ENCODE results near the gene NDST1. TPM values are rescaled to one million over a fixed set of nuclear protein-coding genes. Genes with fewer than 3 reads are reported as not detected.

NDST1 gene
- total and polyA plus RNA-seq, 2 donors (not counting 3 experiments of a cell fraction or from before 2014, with no cell fraction given), result 38.6 to 102 TPM

GRCh38 chr5:150530951-150531588 is 23.1 kb downstream of the NDST1 start:
- BruUV-seq (replicated peaks), result no TSS peak
- ChIA-PET POLR2A (no interaction called here), CTCF (interaction anchor here (1.2 to 1.7 kb wide), 2 partner anchors 11 to 14 kb away, joined by 8 read pairs; no protein-coding TSS in a partner anchor)
- H3K27ac ChIP-seq (ENCODE audit: insufficient read depth, low read depth, low read length), result no peak overlapping the region
- H3K9me1 ChIP-seq (replicated peaks; ENCODE audit: control insufficient read depth, extremely low read depth, insufficient read depth, low read length), result no peaks in the 10 kb centered on the region
- H3K4me2 ChIP-seq (ENCODE audit: insufficient read depth, low read length), result no peak overlapping the region
- H3K79me2 ChIP-seq (ENCODE audit: control insufficient read depth, insufficient read depth, low read length), result peaks cover 4% of the 10 kb centered on the region
- H3K4me1 ChIP-seq (ENCODE audit: control insufficient read depth, extremely low read depth, insufficient read depth, low read length), result no peaks in the 10 kb centered on the region
- H3K27me3 ChIP-seq (ENCODE audit: control insufficient read depth in 2 of 2, insufficient read depth in 2 of 2, low read length in 2 of 2), result no peaks in the 10 kb centered on the region
- no peak overlapping the region for H2AFZ ChIP-seq (ENCODE audit: low read depth, low read length)
- FAIRE-seq (no peak), DNase-seq (ENCODE audit: low read depth, low spot score) (no peak)
- no peaks in the 10 kb centered on the region for H3K9me3 ChIP-seq (replicated peaks; ENCODE audit: control insufficient read depth, insufficient read depth, low read length)
- no peaks in the 10 kb centered on the region for H4K20me1 ChIP-seq (replicated peaks; ENCODE audit: control insufficient read depth, extremely low read depth, insufficient read depth, low read length)
- peaks cover 5 to 41% of the 10 kb centered on the region in 2 experiments for H3K36me3 ChIP-seq (ENCODE audit: control insufficient read depth in 2 of 2, extremely low read depth in 1 of 2, insufficient read depth in 2 of 2, low read length in 2 of 2)
- H3K4me3 ChIP-seq (replicated peaks in 1 of 3; ENCODE audit: insufficient read depth in 1 of 3, low read depth in 1 of 3, low read length in 3 of 3), result no peak overlapping the region
- intact Hi-C loops (cut with micrococcal nuclease) (no loop called here), dilution Hi-C loops (cut with MboI; ENCODE audit: extremely low pct_ligation_motif_present, low sequenced_read_pairs) (no loop called here)
- TF ChIP-seq POLR2AphosphoS5 (IDR thresholded peaks at IDR 0.05; ENCODE audit: insufficient read depth, low read depth, low read length) (no peak), MYC (IDR thresholded peaks at IDR 0.05; ENCODE audit: low read depth, low read length) (no peak), CTCF (IDR thresholded peaks at IDR 0.05; ENCODE audit: extremely low read depth in 1 of 2, insufficient read depth in 1 of 2, low read depth in 1 of 2, low read length in 2 of 2) (no peak), JUN (IDR thresholded peaks at IDR 0.05; ENCODE audit: borderline replicate concordance, insufficient read depth, insufficient read length, low read depth) (no peak), FOS (IDR thresholded peaks at IDR 0.05; ENCODE audit: borderline replicate concordance, insufficient read depth, low read length) (no peak)
- H3K9ac ChIP-seq (replicated peaks; ENCODE audit: extremely low read depth, insufficient read depth, low read length), result no peak overlapping the region

Measured in endothelial cell of umbilical vein (primary cell).